ENCODE data around the gene RASEF. TPM values are rescaled to one million over a fixed set of nuclear protein-coding genes. Genes with fewer than 3 reads are reported as not detected.

RASEF gene
- total and polyA plus RNA-seq, 12 donors: under 0.01 to 0.24 (median 0.08) TPM; not detected in 4

DNA sequence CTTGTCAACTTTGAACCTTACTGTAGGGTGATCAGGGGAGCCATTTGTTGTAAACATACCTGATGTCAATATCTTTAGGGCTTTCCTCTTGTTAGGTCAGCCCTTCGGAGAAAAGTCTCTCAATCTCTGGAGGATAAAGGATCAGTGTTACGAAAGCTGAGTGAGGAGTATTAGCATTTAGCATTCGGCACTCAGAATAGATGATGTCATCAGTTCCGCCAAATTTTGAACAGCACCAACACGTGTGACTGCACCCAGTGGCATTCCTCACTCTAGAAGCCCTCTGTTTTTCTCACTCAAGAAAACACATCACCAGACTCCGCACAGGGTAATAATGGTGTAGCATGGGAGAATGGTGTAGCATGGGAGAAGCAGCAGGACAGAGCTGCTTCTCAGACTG, 87.8 kb downstream of the RASEF start:
- no peak for ATAC-seq
- 76 to 83% methylated on average over 6 of the region's 6 CpGs for WGBS, 2 donors
- TF ChIP-seq, protein P1, sequence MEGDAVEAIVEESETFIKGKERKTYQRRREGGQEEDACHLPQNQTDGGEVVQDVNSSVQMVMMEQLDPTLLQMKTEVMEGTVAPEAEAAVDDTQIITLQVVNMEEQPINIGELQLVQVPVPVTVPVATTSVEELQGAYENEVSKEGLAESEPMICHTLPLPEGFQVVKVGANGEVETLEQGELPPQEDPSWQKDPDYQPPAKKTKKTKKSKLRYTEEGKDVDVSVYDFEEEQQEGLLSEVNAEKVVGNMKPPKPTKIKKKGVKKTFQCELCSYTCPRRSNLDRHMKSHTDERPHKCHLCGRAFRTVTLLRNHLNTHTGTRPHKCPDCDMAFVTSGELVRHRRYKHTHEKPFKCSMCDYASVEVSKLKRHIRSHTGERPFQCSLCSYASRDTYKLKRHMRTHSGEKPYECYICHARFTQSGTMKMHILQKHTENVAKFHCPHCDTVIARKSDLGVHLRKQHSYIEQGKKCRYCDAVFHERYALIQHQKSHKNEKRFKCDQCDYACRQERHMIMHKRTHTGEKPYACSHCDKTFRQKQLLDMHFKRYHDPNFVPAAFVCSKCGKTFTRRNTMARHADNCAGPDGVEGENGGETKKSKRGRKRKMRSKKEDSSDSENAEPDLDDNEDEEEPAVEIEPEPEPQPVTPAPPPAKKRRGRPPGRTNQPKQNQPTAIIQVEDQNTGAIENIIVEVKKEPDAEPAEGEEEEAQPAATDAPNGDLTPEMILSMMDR (IDR thresholded peaks at IDR 0.05): no peak
- peaks cover 0 to 6% (median 0%) of the 10 kb centered on the region in 7 donors for H3K27me3 ChIP-seq
- H3K36me3 ChIP-seq: no peaks in the 10 kb centered on the region
- no peak overlapping the region for H3K4me3 ChIP-seq
- no peak overlapping the region for H3K27ac ChIP-seq
- H3K9me3 ChIP-seq: peaks cover 0 to 8% (median 0%) of the 10 kb centered on the region in 11 donors
- intact Hi-C loops (cut with DNase I): no loop called here
- no peak for DNase-seq
- no peaks in the 10 kb centered on the region for H3K4me1 ChIP-seq

DNA sequence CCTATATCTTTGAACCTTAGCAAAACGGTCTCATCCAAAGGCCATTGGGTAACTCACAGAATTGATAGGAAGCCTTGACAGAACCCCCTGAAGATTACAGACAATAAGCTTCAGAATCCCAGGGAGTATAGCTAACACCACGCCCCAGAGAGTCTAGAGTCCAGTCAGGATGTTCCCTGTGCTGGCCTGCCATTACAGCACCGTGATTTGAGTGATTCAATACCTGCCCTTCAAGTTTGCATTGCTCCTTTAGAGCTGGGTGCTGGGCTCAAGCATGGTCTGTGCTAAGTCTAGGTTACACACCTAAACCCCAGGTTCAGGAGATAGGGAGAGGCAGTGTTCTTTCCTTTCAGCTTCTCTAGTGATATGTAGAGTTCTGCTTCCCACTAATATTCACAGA, 90.5 kb downstream of the RASEF start:
- Histone ChIP-seq H3K4me1 (no peaks in the 10 kb centered on the region), H3K36me3 (no peaks in the 10 kb centered on the region), H3K27me3 (peaks cover 0 to 6% (median 0%) of the 10 kb centered on the region in 7 donors), H3K27ac (no peak overlapping the region), H3K9me3 (peaks cover 0 to 8% (median 0%) of the 10 kb centered on the region in 11 donors), H3K4me3 (no peak overlapping the region)
- ATAC-seq: no peak
- intact Hi-C loops (cut with DNase I): no loop called here
- DNase-seq: no peak
- WGBS, 2 donors: 88 to 91% methylated on average over 3 of the region's 3 CpGs
- TF ChIP-seq, protein P1 (IDR thresholded peaks at IDR 0.05): no peak

DNA sequence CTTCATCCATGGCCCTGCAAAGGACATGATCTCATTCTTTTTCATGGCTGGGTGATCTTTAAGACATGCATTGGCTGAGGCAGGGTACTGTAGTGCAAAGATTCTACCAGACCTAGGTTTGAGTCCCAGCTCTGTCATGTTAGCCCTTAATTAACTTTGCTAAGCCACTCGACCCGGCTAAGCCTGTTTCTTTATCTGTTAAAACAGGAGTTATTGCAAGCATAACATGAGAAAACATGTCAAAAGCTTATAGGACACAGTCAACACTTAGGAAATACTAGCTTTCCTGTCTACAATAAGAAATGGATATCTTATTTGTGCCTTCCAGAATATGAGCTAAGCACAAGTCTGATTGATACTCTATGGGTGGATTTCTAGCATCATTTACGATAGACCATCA, 92.6 kb downstream of the RASEF start:
- no peaks in the 10 kb centered on the region for H3K36me3 ChIP-seq
- H3K9me3 ChIP-seq: peaks cover 0 to 8% (median 0%) of the 10 kb centered on the region in 11 donors
- DNase-seq: no peak
- TF ChIP-seq, protein P1 (IDR thresholded peaks at IDR 0.05): no peak
- H3K27me3 ChIP-seq: peaks cover 0 to 4% (median 0%) of the 10 kb centered on the region in 7 donors
- 86 to 89% methylated on average over 3 of the region's 3 CpGs for WGBS, 2 donors
- ATAC-seq: no peak
- H3K4me3 ChIP-seq: no peak overlapping the region
- no peak overlapping the region for H3K27ac ChIP-seq
- intact Hi-C loops (cut with DNase I): no loop called here
- H3K4me1 ChIP-seq: no peaks in the 10 kb centered on the region

DNA sequence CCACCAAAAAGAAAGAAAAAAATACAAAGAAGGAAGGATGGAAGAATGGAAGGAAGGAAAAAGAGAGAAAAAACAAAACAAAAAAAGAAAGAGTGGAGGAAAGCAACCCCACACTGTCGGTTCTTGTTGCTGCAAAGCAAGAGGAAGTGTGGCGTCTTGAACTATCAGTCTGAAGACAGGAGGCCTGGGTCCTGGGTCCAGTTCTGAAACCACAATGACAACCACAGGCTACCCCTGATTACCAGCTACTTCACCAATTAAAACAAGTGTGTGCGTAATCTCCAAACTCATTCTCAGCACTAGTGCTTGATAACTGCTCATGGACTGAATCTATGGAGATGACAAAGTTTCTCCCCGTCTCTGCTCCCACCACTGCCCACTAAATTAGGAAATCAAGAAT, 93.7 kb downstream of the RASEF start:
- H3K4me3 ChIP-seq: no peak overlapping the region
- intact Hi-C loops (cut with DNase I): loop anchor here in 2 of 10 donors (10.0 kb wide), 2 partner anchors 364 to 1444 kb away; no protein-coding TSS in a partner anchor
- no peak for DNase-seq
- TF ChIP-seq, protein P1 (IDR thresholded peaks at IDR 0.05): no peak
- peaks cover 0 to 4% (median 0%) of the 10 kb centered on the region in 7 donors for H3K27me3 ChIP-seq
- H3K27ac ChIP-seq: no peak overlapping the region
- no peaks in the 10 kb centered on the region for H3K36me3 ChIP-seq
- ATAC-seq: no peak
- H3K4me1 ChIP-seq: no peaks in the 10 kb centered on the region
- H3K9me3 ChIP-seq: peaks cover 0 to 8% (median 0%) of the 10 kb centered on the region in 11 donors
- WGBS, 2 donors: 81 to 82% methylated on average over 4 of the region's 4 CpGs

All from heart right ventricle (tissue), 16 donors.